Astrocyte (in vitro differentiated cells and primary cell): ENCODE results near the gene CNMD.

ENCODE experiments used
- CTCF ChIP-seq: IDR thresholded peaks from 2 replicates; pipeline ENCODE4 v1.5.1; 2011; ENCODE audit warnings: low read depth, mild to moderate bottlenecking, inconsistent platforms, low read length, moderate library complexity; ENCODE audit not compliant: insufficient read depth
- EZH2 ChIP-seq: IDR thresholded peaks from 2 replicates; pipeline ENCODE4 v1.6.1; 2012; ENCODE audit warnings: mild to moderate bottlenecking, low read length, inconsistent platforms; ENCODE audit not compliant: insufficient read depth

- no peak for TF ChIP-seq CTCF
- no peak for TF ChIP-seq EZH2
These were observed 44.3 kb upstream of the CNMD start for GRCh38 chr13:52783943-52784342.
